Femur (tissue), 1 donor: ENCODE measurements around the gene UGT1A6.

Experiments
- DNase-seq: peaks from one replicate; pipeline ENCODE4 v3.0.0-alpha.2; 2017

The UGT1A6 gene

DNA sequence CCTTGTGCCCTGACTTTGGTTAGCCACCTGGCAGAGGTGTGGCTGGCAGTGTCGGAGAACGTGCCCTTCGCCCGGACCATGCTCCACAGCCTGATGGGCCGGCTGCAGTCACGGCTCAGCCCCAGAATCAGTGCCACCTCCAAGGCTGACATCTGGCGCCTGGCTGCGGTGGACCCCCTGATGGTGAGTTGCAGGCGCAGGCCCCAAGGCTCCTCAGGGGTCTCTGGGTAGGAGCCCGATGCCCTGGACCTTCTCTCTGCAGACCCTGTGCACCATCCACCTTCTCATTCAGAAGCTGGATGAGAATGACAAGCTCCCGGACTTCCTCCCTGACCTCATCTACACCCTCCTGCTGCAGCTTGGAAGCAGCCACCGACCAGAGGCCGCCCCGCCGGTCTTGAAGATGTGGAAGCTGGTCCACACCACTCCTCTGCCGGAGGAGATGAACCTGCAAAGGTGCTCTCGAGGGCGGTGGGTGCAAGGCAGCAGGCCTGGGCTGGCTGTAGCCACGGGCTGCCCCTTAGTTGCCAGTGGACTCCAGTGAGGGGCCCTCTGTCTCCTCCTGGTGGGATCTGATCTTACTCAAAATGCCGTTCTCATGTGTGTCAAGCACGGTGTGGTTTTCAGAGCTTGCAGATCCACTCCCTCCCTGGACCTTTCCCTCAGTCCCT, 129.5 kb downstream of the UGT1A6 start:
- peak; percentile 4 for DNase-seq
